ENCODE results near the gene PTBP3. TPM values are rescaled to one million over a fixed set of nuclear protein-coding genes. Genes with fewer than 3 reads are reported as not detected.
A peak's percentile ranks its signal among the peaks of the same experiment; 100 is the strongest.

The PTBP3 gene
- polyA plus RNA-seq, 3 donors = 33.6 to 68.3 (median 51.4) TPM

- Mint-ChIP-seq H3K27ac (peak overlapping the region in 1 of 7 donors; percentile 4), H3K4me1 (peaks cover 19% of the 10 kb centered on the region), H3K36me3 (peaks cover 6 to 20% of the 10 kb centered on the region in 2 donors), H3K27me3 (ENCODE audit: low read depth in 3 of 3) (peaks cover 0 to 2% (median 0%) of the 10 kb centered on the region in 3 donors), H3K4me3 (no peak overlapping the region), H3K9me3 (no peaks in the 10 kb centered on the region)
- Histone ChIP-seq H4K20me1 (ENCODE audit: insufficient read depth, low read length) (peaks cover 100% of the 10 kb centered on the region), H3K79me2 (ENCODE audit: insufficient read depth, low read length) (peaks cover 100% of the 10 kb centered on the region), H3K9ac (ENCODE audit: insufficient read depth, low read length, poor library complexity, severe bottlenecking) (no peak overlapping the region), H3K27me3 (ENCODE audit: control insufficient read depth in 2 of 2, insufficient read depth in 2 of 2, low read length in 2 of 2) (no peaks in the 10 kb centered on the region), H3K4me3 (replicated peaks in 1 of 3; ENCODE audit: low read depth in 2 of 3, low read length in 3 of 3) (no peak overlapping the region), H3K4me1 (ENCODE audit: control insufficient read depth in 1 of 2, insufficient read depth in 2 of 2, low read length in 2 of 2) (no peaks in the 10 kb centered on the region), H3K4me2 (replicated peaks; ENCODE audit: extremely low read depth, low read length, poor library complexity, severe bottlenecking) (no peak overlapping the region), H3K27ac (ENCODE audit: low read depth in 1 of 2, low read length in 2 of 2) (no peak overlapping the region), H3K9me3 (replicated peaks in 1 of 2; ENCODE audit: control insufficient read depth in 1 of 2, insufficient read depth in 1 of 2, low read length in 2 of 2) (no peaks in the 10 kb centered on the region), H3K36me3 (replicated peaks in 1 of 2; ENCODE audit: control insufficient read depth in 1 of 2, insufficient read depth in 2 of 2, low read length in 2 of 2) (peaks cover 0 to 11% of the 10 kb centered on the region in 2 donors), H2AFZ (ENCODE audit: insufficient read depth, low read depth, low read length, poor library complexity, severe bottlenecking) (no peak overlapping the region)
- intact Hi-C loops (cut with micrococcal nuclease) = no loop called here
- no peak for DNase-seq
- TF ChIP-seq CTCF (IDR thresholded peaks at IDR 0.05) = no peak
These were observed 32.0 kb downstream of the PTBP3 start for GRCh38 chr9:112301420-112301819.

- H3K79me2 ChIP-seq (ENCODE audit: insufficient read depth, low read length) = peaks cover 100% of the 10 kb centered on the region
- peaks cover 100% of the 10 kb centered on the region for H4K20me1 ChIP-seq (ENCODE audit: insufficient read depth, low read length)
- no peak for TF ChIP-seq CTCF (IDR thresholded peaks at IDR 0.05)
- H3K36me3 ChIP-seq (replicated peaks in 1 of 2; ENCODE audit: control insufficient read depth in 1 of 2, insufficient read depth in 2 of 2, low read length in 2 of 2) = peaks cover 4 to 25% of the 10 kb centered on the region in 2 donors
- Mint-ChIP-seq H3K4me3 (no peak overlapping the region), H3K9me3 (no peaks in the 10 kb centered on the region), H3K36me3 (peaks cover 15 to 34% of the 10 kb centered on the region in 2 donors), H3K27me3 (ENCODE audit: low read depth in 3 of 3) (peaks cover 0 to 2% (median 0%) of the 10 kb centered on the region in 3 donors), H3K4me1 (peaks cover 19% of the 10 kb centered on the region), H3K27ac (peak overlapping the region in 1 of 7 donors; percentile 69)
- no peaks in the 10 kb centered on the region for H3K27me3 ChIP-seq (ENCODE audit: control insufficient read depth in 2 of 2, insufficient read depth in 2 of 2, low read length in 2 of 2)
- H3K4me3 ChIP-seq (replicated peaks in 1 of 3; ENCODE audit: low read depth in 2 of 3, low read length in 3 of 3) = no peak overlapping the region
- intact Hi-C loops (cut with micrococcal nuclease) = loop anchor here in 1 of 2 donors (10.0 kb wide), 1 partner anchor 55 kb away; no protein-coding TSS in a partner anchor
- H3K4me1 ChIP-seq (ENCODE audit: control insufficient read depth in 1 of 2, insufficient read depth in 2 of 2, low read length in 2 of 2) = no peaks in the 10 kb centered on the region
- H3K4me2 ChIP-seq (replicated peaks; ENCODE audit: extremely low read depth, low read length, poor library complexity, severe bottlenecking) = no peak overlapping the region
- peak in 1 of 3 donors; percentile 3 for DNase-seq
- H3K9me3 ChIP-seq (replicated peaks in 1 of 2; ENCODE audit: control insufficient read depth in 1 of 2, insufficient read depth in 1 of 2, low read length in 2 of 2) = no peaks in the 10 kb centered on the region
- H3K9ac ChIP-seq (ENCODE audit: insufficient read depth, low read length, poor library complexity, severe bottlenecking) = no peak overlapping the region
- H3K27ac ChIP-seq (ENCODE audit: low read depth in 1 of 2, low read length in 2 of 2) = no peak overlapping the region
- H2AFZ ChIP-seq (ENCODE audit: insufficient read depth, low read depth, low read length, poor library complexity, severe bottlenecking) = no peak overlapping the region
These were observed 33.9 kb downstream of the PTBP3 start for GRCh38 chr9:112299514-112299913.

All from CD14-positive monocyte (primary cell).